Gastroesophageal sphincter (tissue), 4 donors: ENCODE data around the gene APMAP. TPM values are rescaled to one million over a fixed set of nuclear protein-coding genes. Genes with fewer than 3 reads are reported as not detected.

Experiments
- ATAC-seq: fragments of 150-250 bp; one replicate; pipeline ENCODE4 v1.9.1; 2016; ENCODE audit warnings: mild to moderate bottlenecking, moderate library complexity
- H3K27ac ChIP-seq, 4 donors: fragments of 200-600 bp; sonication (generic) in 3 of 4; 1 replicate in 3 of 4; 2 replicates in 1 of 4; pipeline ENCODE4 v1.5.1; 2016 to 2019
- H3K27me3 ChIP-seq: fragments of 200-600 bp; sonication (generic); one replicate; pipeline ENCODE4 v1.5.1; 2019
- H3K36me3 ChIP-seq, 2 donors: fragments of 200-600 bp; sonication (generic); one replicate each; pipeline ENCODE4 v1.5.1; 2019; ENCODE audit warnings: control low read depth in 1 of 2
- H3K4me1 ChIP-seq, 3 donors: fragments of 200-600 bp; sonication (generic); 1 replicate in 2 of 3; 2 replicates in 1 of 3; pipeline ENCODE4 v1.5.1; 2016 to 2019; ENCODE audit warnings: control low read depth in 2 of 3
- H3K4me3 ChIP-seq, 2 donors: fragments of 200-600 bp; sonication (generic); one replicate each; pipeline ENCODE4 v1.5.1; 2019; ENCODE audit warnings: mild to moderate bottlenecking in 1 of 2, moderate library complexity in 1 of 2
- H3K9me3 ChIP-seq, 3 donors: fragments of 200-600 bp; sonication (generic); one replicate each; pipeline ENCODE4 v1.5.1; 2017 to 2019; ENCODE audit warnings: control low read depth in 2 of 3
- EP300 ChIP-seq: sonication (generic); formaldehyde crosslinking; IDR thresholded peaks from one replicate; pipeline ENCODE4 v1.6.1; 2017; ENCODE audit warnings: antibody characterized with exemption, mild to moderate bottlenecking
- POLR2A ChIP-seq, 2 donors: fragments of 450-650 bp; IDR thresholded peaks; one replicate each; pipeline ENCODE4 v1.6.1; 2017; ENCODE audit warnings: antibody characterized with exemption in 2 of 2, mild to moderate bottlenecking in 2 of 2, moderate library complexity in 1 of 2
- POLR2AphosphoS5 ChIP-seq: sonication (generic); formaldehyde crosslinking; IDR thresholded peaks from one replicate; pipeline ENCODE4 v1.6.1; 2017; ENCODE audit warnings: antibody characterized with exemption
- WGBS, 2 donors: methylation state at CpG; one replicate each; pipeline ENCODE4 v1.1.5; 2018; ENCODE audit warnings: low coverage in 1 of 2; 5-methylcytosine and 5-hydroxymethylcytosine counted together
- total RNA-seq, 4 donors: library from RNA; depleted of rRNA; stranded (reverse); fragments of >200 nt; gene quantifications; one replicate each; pipeline ENCODE4 v1.1.0, GENCODE V29; 2016
- TF ChIP-seq, protein P1 (sequence below), 4 experiments: fragments of 200-600 bp in 2 of 4; fragments of 450-650 bp in 2 of 4; sonication (generic) in 1 of 4; IDR thresholded peaks; one replicate each; pipeline ENCODE4 v1.5.1; 2017 to 2019; ENCODE audit warnings: antibody characterized with exemption in 4 of 4, mild to moderate bottlenecking in 2 of 4, moderate library complexity in 2 of 4

The APMAP gene
- total RNA-seq, 4 donors from 2014 or later, result 24.3 to 46.8 (median 35.9) TPM

DNA sequence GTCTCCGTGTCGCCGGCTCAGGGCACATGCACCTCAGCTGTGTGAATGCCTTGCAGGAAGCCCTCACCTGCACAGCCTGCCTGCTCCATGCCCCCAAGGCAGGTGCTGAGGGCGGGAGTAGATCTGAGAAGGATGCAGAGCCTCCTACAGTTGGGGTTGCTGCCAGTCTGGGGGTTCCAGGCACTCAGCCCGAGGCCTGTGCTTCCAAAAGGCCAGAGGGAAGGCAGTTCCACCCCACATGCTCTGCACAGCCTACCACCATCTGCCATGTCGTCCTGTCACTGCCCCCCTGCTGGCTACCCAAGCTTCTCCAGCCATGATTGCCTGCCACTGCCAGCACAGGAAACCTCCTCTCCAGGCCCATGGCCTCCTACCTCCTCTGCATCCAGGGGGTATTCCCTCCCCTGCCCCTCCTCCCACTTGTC, 46.1 kb upstream of the APMAP start:
- Histone ChIP-seq H3K27me3 (no peaks in the 10 kb centered on the region), H3K27ac (peak overlapping the region; percentile 83 to 92 (median 87)), H3K36me3 (no peaks in the 10 kb centered on the region), H3K9me3 (no peaks in the 10 kb centered on the region), H3K4me1 (peaks cover 11 to 99% (median 93%) of the 10 kb centered on the region in 3 donors), H3K4me3 (no peak overlapping the region)
- WGBS, 2 donors, result 50 to 85% methylated on average over 2 to 3 of the region's 6 CpGs
- ATAC-seq, result no peak
- TF ChIP-seq, protein P1, sequence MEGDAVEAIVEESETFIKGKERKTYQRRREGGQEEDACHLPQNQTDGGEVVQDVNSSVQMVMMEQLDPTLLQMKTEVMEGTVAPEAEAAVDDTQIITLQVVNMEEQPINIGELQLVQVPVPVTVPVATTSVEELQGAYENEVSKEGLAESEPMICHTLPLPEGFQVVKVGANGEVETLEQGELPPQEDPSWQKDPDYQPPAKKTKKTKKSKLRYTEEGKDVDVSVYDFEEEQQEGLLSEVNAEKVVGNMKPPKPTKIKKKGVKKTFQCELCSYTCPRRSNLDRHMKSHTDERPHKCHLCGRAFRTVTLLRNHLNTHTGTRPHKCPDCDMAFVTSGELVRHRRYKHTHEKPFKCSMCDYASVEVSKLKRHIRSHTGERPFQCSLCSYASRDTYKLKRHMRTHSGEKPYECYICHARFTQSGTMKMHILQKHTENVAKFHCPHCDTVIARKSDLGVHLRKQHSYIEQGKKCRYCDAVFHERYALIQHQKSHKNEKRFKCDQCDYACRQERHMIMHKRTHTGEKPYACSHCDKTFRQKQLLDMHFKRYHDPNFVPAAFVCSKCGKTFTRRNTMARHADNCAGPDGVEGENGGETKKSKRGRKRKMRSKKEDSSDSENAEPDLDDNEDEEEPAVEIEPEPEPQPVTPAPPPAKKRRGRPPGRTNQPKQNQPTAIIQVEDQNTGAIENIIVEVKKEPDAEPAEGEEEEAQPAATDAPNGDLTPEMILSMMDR (IDR thresholded peaks at IDR 0.05), result no peak
- no peak for TF ChIP-seq POLR2AphosphoS5
- TF ChIP-seq POLR2A (IDR thresholded peaks at IDR 0.05), result no peak
- TF ChIP-seq EP300, result no peak

DNA sequence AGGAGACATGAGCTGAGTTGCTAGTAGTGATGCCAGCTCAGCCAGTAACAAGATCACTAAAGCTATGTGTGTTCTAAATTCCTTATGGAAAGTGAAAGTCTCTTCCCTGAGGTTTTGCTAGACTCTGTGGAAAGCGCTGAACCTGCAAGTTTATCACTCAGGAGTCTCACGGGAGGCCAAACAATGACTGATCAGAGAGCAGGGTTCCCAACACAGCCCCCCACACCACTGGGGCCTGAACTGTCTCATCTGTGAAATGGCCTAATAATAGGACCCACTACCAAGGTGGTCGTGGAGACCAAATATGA, 45.5 kb upstream of the APMAP start:
- H3K4me1 ChIP-seq, result peaks cover 16 to 99% (median 94%) of the 10 kb centered on the region in 3 donors
- no peak for TF ChIP-seq POLR2A (IDR thresholded peaks at IDR 0.05)
- TF ChIP-seq POLR2AphosphoS5, result no peak
- TF ChIP-seq, protein P1 (IDR thresholded peaks at IDR 0.05), result no peak
- TF ChIP-seq EP300, result no peak
- no peak for ATAC-seq
- no peaks in the 10 kb centered on the region for H3K27me3 ChIP-seq
- H3K36me3 ChIP-seq, result no peaks in the 10 kb centered on the region
- no peak overlapping the region for H3K4me3 ChIP-seq
- no peaks in the 10 kb centered on the region for H3K9me3 ChIP-seq
- peak overlapping the region; percentile 26 to 92 (median 87) for H3K27ac ChIP-seq
- WGBS, 2 donors, result 60 to 100% methylated on average over 1 of the region's 3 CpGs

DNA sequence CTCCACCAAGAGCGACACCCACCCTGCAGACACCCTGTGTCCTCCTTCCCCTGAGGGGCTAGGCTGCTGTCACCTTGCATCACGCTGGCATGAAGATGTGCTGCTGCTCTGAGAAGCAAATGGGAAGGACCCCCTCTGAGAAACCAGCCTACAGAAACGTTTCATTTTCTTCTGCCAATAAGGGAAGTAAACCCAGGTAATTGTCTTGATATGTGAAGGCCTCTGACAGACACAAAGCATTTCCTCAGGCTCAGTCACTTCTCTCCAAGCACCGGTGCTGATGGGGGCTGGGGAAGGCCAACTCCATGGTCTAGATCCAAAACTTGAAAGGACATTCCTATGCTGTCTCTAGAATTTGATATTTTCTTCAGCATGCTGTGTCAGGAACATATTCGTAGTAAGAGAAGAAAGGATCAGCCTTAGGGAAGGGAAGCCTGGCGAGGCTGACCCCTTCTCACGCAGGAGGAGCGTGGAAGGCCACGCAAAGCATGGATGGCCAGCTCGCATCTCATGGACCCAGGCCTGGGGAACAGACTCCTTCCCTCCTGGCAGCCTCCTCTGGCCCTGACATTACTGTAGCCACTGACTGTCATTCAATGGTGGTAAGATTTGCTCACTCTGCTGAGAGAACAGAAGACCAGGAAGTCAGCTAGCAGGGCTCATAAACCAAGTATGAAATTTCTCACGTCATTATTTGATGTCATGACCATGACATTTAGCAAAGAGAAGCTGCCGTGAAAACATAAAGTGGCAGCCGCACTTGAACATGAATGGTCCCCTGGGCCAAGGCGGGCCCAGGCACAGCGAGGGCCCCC, 44.9 kb upstream of the APMAP start:
- Histone ChIP-seq H3K4me1 (peaks cover 16 to 99% (median 94%) of the 10 kb centered on the region in 3 donors), H3K4me3 (no peak overlapping the region), H3K9me3 (no peaks in the 10 kb centered on the region), H3K27me3 (no peaks in the 10 kb centered on the region), H3K36me3 (no peaks in the 10 kb centered on the region), H3K27ac (peak overlapping the region; percentile 26 to 92 (median 87))
- no peak for ATAC-seq
- 67 to 74% methylated on average over 10 to 12 of the region's 15 CpGs for WGBS, 2 donors
- TF ChIP-seq POLR2AphosphoS5 (no peak), POLR2A (IDR thresholded peaks at IDR 0.05) (no peak), EP300 (no peak)
- TF ChIP-seq, protein P1 (IDR thresholded peaks at IDR 0.05), result no peak

DNA sequence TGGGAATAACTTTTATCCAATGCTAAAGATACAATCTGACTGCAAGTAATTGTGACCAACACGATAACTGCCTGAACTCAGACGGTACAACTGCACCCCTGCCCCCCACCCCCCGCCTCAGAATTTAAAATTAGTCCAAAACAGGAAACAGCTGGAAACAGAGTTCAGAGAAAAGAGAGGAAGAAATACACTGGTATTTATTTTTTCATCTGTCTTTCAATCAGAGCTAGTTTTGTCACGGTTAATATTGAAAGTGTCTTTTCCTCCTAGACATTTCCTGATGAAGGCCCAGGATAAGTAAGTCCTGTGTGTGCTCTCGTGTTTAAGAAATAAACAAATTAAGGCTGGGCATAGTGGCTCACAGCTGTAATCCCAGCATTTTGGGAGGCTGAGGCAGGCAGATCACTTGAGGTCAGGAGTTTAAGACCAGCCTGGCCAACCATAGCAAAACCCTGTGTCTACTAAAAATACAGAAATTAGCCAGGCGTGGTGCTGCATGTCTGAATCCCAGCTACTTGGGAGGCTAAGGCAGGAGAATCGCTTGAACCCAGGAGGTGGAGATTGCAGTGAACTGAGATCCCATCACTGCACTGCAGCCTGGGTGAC, 43.9 kb upstream of the APMAP start:
- Histone ChIP-seq H3K4me1 (peaks cover 16 to 99% (median 91%) of the 10 kb centered on the region in 3 donors), H3K9me3 (no peaks in the 10 kb centered on the region), H3K4me3 (no peak overlapping the region), H3K36me3 (no peaks in the 10 kb centered on the region), H3K27me3 (no peaks in the 10 kb centered on the region), H3K27ac (peak overlapping the region in 3 of 4 donors; percentile 67 to 88 (median 86))
- 44 to 50% methylated on average over 2 to 6 of the region's 7 CpGs for WGBS, 2 donors
- ATAC-seq, result no peak
- TF ChIP-seq POLR2AphosphoS5, result no peak
- no peak for TF ChIP-seq POLR2A (IDR thresholded peaks at IDR 0.05)
- no peak for TF ChIP-seq EP300
- TF ChIP-seq, protein P1 (IDR thresholded peaks at IDR 0.05), result no peak
